ENCODE results near the gene SCARF1.
"Not testable (repeated sequence)": the region's sequence is repeated elsewhere in the genome, so short reads cannot be mapped to it uniquely, and the experiment has no call there.

Gene SCARF1, protein sequence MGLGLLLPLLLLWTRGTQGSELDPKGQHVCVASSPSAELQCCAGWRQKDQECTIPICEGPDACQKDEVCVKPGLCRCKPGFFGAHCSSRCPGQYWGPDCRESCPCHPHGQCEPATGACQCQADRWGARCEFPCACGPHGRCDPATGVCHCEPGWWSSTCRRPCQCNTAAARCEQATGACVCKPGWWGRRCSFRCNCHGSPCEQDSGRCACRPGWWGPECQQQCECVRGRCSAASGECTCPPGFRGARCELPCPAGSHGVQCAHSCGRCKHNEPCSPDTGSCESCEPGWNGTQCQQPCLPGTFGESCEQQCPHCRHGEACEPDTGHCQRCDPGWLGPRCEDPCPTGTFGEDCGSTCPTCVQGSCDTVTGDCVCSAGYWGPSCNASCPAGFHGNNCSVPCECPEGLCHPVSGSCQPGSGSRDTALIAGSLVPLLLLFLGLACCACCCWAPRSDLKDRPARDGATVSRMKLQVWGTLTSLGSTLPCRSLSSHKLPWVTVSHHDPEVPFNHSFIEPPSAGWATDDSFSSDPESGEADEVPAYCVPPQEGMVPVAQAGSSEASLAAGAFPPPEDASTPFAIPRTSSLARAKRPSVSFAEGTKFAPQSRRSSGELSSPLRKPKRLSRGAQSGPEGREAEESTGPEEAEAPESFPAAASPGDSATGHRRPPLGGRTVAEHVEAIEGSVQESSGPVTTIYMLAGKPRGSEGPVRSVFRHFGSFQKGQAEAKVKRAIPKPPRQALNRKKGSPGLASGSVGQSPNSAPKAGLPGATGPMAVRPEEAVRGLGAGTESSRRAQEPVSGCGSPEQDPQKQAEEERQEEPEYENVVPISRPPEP

DNA sequence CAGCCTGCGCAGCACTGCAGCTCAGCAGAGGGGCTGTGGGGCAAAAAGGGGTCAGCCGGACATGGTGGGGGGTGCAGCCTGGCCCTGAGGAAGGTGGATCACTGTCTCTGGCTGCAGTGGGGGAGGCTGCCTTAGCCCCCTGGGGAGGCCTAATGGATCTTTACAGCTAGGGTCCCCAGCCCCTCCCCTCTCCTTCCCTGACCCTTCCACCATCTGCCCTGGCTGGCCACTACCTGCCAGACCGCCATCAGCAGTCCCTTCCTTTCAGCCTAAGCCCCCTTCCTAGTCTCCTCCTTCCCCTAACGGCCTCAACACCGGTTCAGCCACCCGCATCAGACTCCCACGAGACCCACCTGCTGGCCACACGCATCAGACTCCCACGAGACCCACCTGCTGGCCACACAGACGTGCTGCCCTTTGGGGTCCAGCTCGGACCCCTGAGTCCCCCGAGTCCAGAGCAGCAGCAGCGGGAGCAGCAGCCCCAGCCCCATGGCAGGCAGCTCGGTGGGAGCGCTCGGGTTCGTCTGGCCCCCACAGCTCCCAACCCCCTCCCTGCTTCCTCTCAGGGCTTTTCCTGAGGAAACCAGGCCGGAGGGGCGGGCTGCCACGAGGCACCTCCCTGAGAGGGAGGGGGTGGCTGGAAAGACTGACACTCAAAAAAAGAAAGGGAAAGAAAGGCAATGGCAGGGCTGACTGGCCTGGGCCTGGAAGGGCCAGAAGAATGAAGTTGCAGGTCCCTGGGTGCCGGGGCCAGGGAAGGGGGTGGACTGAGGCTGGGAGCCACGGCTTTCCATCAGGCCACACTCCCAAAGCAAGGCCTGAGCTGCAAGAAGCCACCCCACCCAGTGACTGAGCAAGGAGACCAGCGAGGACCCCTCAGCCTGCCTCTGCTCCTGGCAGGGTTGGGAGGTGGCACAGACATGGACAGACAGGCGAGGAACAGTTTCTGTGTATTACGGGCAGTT lies at the start of gene SCARF1:
Gene SCARF1 (minus strand): TSS at position 526 of the 965 bp plus-strand sequence. CDS start 35 bp downstream, at position 491.
- no peak for DNase-seq (ENCODE audit: low read depth in 2 of 2)

GRCh38 chr17:1693339-1693738 lies 47.8 kb upstream of the SCARF1 start:
- no peak for DNase-seq (ENCODE audit: low read depth in 2 of 2)

GRCh38 chr17:1690544-1691221 lies 45.2 kb upstream of the SCARF1 start:
- no peak for DNase-seq (ENCODE audit: low read depth in 2 of 2)

GRCh38 chr17:1688405-1688804 lies 42.9 kb upstream of the SCARF1 start:
- not testable (repeated sequence) for DNase-seq (ENCODE audit: low read depth in 2 of 2)

GRCh38 chr17:1686086-1686485 lies 40.6 kb upstream of the SCARF1 start:
- no peak for DNase-seq (ENCODE audit: low read depth in 2 of 2)

- peak; percentile 97 for DNase-seq (ENCODE audit: low read depth in 2 of 2)
These were observed 39.1 kb upstream of the SCARF1 start, which contains the start of gene PRPF8 for GRCh38 chr17:1684378-1685189. PRPF8 (minus strand) TSS chr17:1684867; CDS start chr17:1684571, 296 bp downstream.

GRCh38 chr17:1683459-1683858 lies 37.9 kb upstream of the SCARF1 start:
- DNase-seq (ENCODE audit: low read depth in 2 of 2), result no peak

DNA sequence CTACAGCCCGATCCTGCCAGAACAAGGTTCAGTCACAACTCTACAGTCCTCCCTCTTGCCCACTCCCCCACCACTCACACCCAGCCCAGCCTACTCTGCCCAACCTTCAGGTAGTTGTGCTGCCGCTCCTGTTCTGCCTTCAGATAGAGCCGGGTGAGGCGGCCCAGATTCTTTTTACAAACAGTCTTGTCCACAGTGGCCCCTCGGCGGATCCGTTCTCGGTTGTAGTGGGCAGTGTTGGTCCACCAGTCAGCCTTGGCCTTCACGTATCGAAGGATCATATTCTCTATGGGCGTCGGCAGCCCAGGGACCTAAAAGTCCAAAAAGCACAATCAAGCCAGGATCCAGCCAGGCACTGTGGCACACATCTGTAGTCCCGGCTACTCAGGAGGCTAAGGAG lies 30.9 kb upstream of the SCARF1 start:
- no peak for DNase-seq (ENCODE audit: low read depth in 2 of 2)

- DNase-seq (ENCODE audit: low read depth in 2 of 2), result no peak
These were observed 27.7 kb upstream of the SCARF1 start for GRCh38 chr17:1673041-1673785.

DNA sequence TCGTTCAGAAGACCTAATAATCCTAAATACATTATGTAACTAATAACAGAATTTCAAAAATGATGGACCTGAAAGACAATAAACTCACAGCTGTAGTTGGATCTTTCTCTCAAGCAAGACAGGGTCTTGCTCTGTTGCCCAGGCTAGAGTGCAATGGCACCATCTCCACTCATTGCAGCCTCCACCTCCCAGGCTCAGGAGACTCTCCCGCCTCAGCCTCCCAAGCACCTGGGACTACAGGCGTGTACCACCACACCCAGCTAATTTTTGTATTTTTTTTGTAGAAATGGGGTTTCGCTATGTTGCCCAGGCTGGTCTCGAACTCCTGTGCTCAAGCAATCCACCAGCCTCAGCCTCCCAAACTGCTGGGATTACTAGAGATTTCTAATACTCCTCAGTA lies 18.4 kb upstream of the SCARF1 start:
- DNase-seq (ENCODE audit: low read depth in 2 of 2), result not testable (repeated sequence)

GRCh38 chr17:1661045-1661444 lies 15.5 kb upstream of the SCARF1 start:
- DNase-seq (ENCODE audit: low read depth in 2 of 2), result no peak

GRCh38 chr17:1658100-1658499 lies 12.6 kb upstream of the SCARF1 start:
- DNase-seq (ENCODE audit: low read depth in 2 of 2), result no peak

DNA sequence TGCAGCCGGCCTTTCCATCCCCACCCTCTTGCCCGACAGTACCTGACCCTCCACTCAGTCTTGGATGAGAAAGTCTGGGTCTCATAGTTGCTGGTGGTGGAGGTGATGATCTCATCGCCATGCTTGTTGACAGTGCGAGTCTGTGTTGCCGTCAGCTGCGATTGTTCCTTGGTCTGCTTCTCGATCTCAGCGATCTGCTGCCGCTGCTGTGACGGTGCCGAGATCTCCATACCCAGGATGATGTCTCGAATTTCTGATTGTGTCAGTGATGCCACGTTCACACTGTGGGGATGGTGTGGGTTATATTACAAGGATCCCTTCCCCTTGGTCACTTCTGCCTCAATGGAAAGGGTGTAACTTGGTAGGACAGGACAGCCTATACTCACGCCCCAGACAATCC lies 8.2 kb upstream of the SCARF1 start:
- DNase-seq (ENCODE audit: low read depth in 2 of 2), result no peak

GRCh38 chr17:1652794-1653193 lies 7.3 kb upstream of the SCARF1 start:
- not testable (repeated sequence) for DNase-seq (ENCODE audit: low read depth in 2 of 2)

DNA sequence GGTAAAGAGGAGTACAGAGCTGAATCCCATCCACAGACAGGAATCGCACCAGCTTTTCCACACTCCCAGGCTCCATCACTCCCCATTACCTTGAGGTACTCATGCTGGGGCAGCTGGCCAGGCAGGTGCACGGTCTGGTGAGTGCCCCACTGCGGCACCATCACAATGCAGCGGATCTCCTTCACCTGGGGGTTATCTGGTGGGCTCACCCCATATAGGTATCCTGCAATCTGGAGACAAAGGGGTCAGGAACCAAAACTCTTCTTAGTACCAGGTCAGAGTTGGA lies 6.0 kb upstream of the SCARF1 start:
- DNase-seq (ENCODE audit: low read depth in 2 of 2), result no peak

DNA sequence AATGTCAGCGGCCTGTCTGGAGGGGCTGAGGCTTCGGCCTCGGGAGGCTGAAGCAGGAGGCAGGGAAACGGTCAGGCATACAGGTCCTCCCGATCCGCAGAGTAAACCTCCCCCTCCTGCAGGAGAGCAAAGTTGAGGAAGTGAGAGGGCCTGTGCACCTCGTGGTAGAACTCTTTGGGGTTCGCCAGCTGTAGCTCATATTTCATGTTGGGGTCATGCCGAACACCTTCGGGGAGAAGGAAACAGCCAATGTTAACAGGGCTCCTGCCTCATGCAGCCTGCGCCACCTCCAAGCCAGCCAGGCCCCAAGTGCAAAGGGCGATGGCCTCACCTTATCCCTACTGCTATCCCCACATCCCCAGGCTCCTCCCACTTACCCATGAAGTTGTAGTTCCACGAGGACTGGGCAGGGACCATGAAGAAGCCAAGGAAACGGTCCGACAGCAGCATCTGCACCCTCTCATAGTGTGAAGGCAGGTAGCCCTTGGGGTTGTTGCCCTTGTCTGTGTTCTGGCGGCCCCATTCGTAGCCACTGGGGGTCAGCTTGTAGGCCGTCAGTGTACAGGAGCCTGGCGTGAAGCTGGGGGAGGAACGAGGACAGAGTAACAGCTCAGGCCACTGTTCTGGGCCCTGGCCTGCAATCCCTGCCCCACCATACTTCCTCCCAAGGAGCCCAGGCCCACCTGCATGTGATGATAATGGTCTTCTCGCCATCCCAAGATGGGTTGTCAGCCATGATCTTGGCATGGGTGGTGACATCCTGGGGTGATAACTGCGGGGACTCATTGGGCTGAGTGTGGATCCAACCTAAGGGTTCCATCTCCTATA lies 5.4 kb upstream of the SCARF1 start:
- DNase-seq (ENCODE audit: low read depth in 2 of 2), result no peak

DNA sequence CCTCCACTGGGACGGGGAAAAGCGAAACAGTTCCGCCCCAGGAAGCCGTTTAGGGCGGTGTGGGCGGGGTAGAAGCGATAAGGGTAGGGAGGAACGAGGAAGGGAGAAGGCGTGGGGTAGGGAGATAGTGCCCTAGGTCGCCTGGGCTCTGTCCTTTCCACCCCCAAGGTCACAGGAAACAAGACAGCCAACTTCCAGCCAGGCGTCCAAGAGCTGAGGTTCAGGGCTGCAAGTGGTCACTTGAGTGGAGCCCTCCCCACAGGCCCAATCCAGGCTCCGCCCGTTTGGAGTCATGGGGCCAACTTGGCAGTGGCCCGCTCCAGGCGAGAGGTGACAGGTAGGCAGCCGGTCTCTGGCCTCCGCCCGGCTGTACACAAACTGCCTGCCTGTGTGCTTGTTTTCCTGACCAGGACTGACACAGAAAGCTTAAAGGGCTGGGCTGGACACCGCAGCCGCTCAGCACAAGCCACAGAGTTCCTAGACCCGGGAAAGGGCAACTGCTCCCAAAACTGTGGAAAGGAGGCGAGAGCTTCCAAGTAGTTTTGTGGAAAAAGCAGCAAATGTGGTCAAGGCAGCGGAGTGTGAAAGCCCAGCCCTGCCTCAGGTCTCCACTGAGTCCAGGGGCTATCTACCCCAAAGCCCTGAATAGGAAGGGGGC lies 4.4 kb upstream of the SCARF1 start, which contains the start of gene RILP:
Gene RILP (minus strand): TSS at position 23 of the 658 bp plus-strand sequence. CDS start 62 bp downstream, outside the sequence.
- no peak for DNase-seq (ENCODE audit: low read depth in 2 of 2)
